Fibroblast of peridontal ligament (primary cell): ENCODE data around the gene IRF2BP2.
"Not testable (repeated sequence)": the region's sequence is repeated elsewhere in the genome, so short reads cannot be mapped to it uniquely, and the experiment has no call there.

ENCODE experiments used
- DNase-seq: peaks from one replicate; pipeline ENCODE4 v3.0.0-alpha.2; 2010; ENCODE audit errors: extremely low read depth

The IRF2BP2 gene

DNA sequence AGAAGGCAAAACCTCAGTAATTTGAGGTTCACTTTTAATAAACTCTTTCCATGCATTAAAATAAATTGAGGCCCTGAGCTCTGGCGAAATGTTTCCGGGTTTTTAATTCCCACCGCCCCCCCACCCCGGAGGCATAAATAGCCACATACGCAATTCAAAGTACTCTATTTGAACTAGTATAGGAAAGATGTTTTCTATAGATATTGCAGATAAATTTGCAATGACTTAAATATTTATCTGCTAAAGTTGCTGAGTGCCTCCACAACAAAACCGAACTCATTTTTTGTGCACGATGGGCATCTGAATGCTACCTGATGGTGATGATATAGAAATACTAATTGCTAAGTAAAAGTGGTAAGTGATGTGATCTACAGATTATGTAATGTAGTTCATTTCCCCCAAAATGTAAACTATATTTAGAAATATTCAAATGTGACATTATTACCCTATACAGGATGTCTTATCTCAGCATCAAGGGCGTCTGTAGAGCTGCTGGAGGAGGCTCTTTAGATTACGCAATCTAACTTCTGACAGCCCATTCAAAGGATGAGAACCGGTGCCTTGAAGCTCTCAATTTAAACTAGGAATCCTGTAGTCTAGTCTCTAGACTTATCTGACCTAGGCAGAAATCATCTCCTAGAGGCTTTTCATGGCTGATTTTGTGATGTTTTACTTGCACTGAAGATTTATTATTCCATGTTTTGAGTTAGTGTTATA lies 8.5 kb downstream of the IRF2BP2 start:
- peak; percentile 54 for DNase-seq

DNA sequence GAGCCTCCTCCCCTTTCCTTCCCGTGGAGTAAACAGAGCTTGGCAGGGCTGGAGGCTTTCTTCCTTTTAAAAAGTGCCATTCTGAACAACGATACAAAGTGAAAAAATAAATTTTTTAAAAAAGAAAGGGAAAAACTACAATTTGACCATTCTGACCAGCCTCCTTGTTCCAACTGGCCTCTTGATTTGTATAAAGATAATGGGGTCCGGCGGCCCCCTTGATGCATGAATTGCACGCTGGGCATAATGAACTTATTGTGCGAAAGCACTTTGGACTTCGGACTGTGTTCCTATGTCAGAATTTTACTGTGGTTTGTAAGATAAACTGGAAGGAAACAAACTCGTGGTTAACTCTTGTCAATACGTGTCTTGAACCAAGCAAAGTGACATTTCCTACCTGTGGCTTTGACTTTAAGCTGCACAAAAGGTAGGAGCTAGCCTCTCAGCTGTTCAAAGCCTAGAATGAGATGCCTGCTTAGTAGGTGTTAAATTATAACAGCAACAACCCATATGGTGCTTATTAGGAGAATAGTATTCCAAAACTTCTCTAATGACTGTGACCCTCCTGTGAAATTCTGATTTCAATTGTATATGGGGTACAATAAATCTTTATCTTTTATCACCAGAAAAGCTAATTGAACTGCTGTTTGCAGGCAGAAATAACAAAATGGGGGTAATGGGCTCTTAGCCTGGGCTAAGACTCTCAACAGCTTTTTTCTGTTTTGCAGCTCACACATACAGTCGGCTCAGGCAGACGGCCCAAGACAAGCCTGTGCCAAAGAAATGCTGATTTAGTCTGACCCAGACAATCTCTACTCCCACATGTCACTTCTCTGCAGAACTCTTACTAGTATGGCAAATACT lies 9.3 kb downstream of the IRF2BP2 start:
- peak; percentile 64 for DNase-seq

DNA sequence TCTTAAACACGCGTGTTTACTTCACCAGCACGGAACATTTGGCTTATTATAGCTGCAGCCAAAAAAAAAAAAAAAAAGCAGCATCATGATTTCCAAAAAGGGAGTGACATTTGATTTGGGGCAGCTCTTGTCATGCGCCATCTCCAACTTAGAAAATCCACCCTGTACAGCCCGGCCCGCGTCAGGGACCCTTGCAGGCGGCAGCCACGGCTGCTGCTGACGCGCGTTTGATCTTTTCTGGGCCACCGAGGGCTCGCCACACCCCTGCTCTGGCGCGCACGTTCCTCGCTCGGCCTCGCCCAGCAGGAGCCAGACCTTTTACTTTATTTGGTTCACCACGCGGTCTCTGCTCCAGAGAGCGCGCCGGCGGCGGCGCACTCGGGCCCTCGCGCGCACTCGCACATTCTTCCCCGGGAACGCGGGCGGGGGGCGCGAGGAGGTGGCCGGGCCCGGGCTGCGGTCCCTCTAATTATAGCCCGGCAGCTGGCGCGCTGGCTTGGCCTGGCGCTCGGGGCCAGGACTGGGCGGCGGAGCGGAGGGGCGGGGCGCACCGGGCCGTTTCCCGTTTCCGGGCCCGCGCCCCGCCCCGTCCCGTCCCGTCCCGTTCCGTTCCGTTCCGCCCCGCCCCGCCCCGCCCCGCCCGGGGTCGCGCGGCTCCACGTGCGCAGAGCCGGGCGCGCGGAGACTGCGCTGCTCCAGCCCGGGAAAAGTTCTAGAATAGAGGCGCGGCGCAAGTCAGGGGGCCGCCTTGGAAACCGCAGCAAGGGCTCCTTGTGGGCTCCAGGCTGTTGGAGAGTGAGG lies 10.2 kb downstream of the IRF2BP2 start:
- DNase-seq = peak; percentile 83

DNA sequence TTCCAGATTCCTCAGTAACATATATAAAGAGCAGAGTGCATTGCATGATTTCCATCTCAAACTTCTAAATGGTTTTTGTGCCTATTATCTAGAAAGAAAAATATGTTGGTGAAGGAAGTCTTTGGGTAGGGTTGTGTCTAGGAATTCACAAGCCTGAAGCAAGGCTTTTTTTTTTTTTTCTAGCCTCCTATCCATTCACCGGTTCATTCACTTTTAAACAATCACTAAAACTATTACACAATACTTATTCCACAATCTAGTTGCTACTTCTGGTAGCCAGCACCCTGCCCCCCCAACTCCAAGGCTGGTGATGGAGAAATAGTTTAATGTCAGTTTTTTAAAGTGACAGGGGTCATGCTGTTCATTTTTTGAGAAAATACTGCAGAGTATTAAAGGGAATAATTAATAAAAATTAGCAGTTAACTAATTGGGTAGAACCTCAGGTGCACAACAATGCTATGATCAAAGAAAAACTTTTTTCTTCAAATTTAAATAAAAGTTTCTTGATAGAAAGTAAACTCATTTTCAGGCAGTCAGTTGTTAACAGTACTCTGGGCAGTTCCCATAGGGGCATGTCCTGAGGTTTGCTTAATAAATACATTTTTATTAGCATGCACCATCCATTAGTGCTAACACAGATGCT lies 10.9 kb downstream of the IRF2BP2 start:
- DNase-seq = no peak

DNA sequence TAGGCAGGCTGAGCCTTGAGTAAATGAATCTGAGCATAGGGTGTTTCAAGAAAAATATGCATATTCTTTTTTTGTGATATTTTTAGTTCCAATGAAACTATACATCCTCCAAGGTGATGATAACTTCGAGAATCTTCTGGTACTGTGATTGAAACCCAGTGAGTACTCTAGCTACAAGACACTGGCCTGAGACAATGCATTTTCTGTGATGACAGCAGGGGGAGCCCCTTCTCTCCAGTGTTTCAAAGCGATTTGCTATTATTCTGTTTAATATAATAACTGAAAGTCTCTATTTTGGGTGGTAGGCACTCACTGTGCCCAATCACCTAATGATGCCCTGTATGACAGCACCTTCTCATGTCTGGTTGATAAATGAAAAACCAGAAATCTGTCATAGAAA lies 12.1 kb downstream of the IRF2BP2 start:
- DNase-seq = peak; percentile 71

DNA sequence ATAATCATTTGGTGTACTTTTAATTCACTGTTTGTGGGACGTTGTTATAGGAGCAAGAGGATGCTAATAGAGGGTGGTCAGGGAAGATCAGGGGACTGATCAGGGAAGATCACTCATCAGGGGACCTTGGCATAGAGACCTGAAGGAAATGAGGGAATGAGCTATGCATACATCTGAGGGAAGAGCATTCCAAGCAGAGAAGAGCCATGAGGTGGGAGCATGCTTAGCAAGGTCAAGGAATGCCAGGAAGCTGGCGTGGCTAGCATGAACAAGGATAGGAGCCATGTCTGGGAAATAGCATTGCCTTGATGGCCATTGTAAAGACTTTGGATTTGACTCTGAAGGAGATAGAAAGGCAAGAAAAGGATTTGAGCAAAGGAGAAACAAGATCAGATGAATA lies 14.1 kb downstream of the IRF2BP2 start:
- no peak for DNase-seq

DNA sequence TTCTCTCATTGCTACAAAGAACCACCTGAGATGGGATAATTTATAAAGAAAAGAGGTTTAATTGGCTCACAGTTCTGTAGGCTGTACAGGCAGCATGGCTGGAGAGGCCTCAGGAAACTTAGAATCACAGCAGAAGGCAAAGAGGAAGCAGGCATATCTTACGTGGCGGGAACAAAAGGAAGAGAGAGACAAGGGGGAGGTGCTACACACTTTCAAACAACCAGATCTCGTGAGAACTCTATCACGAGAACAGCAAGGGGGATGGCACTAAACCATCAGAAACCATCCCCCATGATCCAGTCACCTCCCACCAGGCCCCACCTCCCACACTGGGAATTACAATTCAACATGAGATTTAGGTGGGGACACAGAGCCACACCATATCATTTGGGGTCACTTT lies 15.4 kb downstream of the IRF2BP2 start:
- DNase-seq = not testable (repeated sequence)

DNA sequence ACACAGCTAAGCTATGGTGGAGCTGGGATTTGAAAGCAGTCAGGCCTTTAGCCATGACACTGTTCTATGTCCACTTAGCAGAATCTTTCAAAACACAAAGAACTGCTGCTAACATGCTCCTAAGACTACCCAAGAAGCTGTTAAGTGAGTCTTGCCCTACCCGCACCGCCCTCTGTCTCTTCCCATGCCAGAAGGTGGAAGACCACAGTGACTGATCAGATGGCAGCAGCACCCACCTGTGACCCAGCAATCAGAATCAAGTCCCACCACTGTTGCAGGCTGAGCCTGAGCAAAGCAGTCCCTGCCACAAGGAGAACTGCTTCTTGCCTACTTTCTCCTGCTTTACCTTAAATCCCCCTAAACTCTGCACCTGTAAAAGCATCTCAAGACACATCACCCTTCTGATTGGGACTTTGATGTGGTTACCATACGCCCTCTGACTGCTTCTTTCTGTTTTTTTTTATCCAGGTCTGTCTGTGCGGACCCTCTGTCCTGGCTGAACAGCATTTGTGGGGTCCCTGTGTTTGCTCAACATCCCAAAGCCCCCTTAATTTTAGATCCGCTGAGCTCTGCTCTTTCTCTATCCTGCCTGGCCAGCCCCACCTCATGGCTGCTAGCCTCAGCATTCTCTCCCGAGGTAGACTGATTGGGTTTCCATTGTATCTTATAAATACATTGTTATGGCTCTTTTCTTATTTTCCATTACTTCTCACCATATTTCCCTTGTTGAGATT lies 16.0 kb downstream of the IRF2BP2 start:
- no peak for DNase-seq

DNA sequence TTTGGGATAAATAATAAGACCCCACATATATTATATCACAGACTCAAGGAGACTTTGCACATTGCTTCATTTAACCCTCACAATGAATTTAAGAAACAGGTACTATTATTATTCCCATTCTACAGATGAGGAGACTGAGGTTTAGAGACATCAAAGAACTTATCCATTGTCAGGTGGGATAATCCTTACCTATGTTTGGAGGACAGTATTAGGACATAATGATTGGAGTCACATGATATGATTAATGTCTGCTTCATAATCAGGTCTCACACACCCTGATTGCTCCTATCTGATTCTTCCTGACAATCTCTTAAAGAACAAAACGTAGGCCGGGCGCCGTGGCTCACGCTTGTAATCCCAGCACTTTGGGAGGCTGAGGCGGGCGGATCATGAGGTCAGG lies 16.9 kb downstream of the IRF2BP2 start:
- no peak for DNase-seq

DNA sequence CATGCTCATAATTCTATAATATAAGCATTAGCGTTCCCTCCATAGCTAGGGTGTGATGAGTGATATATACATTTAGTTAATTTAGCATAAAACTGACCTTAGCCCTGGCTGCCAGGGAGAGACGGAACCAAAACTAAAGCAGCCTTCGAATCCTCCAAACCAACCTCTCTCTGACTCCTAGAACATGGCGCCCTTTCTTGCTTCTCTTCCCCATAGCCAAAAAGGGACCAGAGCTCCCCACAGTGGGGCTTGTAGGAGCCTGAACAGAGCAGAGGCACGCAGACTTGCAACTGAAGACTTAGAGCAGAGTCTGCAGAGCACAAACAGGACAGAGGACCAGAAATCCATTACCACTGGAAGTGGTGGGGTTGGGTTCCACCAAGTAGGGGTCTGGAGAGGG lies 17.7 kb downstream of the IRF2BP2 start:
- DNase-seq = no peak

DNA sequence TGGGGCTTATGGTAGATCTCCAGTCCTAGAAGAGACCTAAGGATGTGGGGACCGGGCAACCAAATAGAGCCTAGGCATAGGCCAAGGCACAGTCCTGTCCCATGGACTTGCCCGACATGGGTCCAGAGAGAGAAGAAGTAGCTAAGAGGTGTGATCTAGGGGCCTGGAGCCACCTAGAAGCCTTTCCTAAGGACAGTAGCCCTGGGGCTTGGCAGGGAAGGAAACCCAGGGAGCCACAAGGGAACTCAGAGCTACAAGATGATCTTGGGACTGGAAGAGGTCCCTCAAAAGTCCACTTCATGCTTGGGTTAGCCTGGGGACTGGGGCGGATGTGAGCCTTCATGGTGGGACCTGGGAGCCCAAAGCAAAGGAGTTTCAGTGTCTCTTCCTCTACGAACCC lies 18.8 kb downstream of the IRF2BP2 start:
- no peak for DNase-seq

DNA sequence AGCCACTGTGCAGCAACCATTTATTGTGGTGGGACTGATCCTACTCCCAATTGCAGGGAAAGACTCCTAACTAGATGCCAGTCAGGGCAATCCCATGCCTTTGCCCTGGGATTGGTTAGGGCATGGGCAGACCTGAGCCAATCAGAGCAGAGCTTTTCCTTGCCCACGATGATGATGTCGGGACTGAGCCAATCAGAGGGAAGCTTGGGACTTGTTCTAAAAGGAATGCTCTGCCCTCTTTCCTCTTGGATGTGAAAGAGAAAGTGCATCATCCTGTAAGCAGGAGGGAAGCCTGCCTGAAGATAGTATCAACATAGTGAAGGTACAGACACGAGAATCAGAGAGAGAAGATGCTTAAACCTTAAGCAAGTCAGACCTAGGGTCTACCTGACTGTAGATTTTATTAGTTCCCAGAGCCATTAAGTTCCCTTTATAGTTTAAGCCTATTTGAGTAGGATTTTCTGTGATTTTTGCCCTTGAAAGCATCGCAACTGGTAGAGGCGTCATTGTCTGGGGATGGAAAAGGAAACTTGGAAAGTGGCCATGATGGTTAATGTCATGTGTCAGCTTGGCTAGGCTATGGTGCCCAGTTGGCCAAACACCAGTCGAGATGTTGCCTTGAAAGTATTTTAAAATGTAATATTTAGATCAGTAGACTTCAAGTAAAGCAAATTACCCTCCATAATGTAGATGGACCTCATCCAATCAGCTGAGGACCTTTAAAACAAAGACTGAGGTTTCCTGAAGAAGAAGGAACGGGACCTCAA lies 19.9 kb downstream of the IRF2BP2 start:
- DNase-seq = peak; percentile 73

DNA sequence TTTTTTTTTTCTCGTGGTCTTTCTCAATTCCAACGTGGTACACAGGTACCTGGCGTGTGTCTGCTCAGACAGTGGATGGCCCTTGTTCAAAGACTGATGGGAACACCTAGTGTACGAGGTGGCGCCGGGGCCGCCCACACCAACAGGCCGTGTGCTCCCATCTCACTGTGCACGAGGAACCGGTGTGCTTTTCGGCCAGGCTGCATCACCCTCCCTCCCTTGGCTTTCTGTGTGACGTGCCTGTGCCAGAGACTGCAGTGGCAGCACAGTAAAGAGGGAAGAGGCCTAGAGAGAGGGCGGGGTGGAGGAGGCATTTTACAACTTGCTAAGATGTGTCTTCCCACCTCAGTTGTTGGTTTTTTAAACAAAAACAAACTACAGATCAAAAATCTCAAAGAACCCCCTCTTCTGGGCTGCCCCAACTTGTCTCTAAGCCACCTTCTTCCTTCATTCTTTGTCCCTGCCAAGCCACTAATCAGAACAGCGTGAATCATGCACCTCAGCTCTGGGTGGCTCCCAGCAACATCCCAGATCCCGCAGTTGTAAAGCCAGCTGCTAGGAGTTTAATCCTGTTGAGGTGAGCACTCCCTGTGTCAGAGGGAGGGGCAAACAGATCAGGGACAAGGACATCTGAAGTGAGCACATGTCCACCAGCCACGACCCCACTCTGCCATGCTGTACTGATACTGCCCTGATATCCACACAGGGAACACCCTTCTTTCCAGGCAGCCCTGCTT lies 20.7 kb downstream of the IRF2BP2 start:
- peak; percentile 40 for DNase-seq

DNA sequence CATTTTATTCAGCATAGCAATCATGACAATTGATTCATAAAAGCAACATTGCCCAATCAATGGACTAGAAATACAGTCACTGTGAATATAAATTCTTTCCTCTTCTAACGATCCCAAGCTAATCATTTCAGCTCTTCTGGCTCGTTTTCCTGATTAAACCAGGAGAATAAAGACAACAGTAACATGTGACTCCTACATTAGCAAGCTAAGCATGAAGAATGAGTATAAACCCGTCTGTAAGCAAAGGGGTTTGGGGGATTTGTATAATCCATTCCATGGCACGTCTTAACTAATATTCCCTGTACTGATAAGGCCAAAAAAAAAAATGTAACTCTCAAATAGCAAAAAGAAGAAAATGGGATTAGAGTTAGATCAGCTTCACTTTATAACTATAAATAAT lies 21.6 kb downstream of the IRF2BP2 start:
- no peak for DNase-seq

DNA sequence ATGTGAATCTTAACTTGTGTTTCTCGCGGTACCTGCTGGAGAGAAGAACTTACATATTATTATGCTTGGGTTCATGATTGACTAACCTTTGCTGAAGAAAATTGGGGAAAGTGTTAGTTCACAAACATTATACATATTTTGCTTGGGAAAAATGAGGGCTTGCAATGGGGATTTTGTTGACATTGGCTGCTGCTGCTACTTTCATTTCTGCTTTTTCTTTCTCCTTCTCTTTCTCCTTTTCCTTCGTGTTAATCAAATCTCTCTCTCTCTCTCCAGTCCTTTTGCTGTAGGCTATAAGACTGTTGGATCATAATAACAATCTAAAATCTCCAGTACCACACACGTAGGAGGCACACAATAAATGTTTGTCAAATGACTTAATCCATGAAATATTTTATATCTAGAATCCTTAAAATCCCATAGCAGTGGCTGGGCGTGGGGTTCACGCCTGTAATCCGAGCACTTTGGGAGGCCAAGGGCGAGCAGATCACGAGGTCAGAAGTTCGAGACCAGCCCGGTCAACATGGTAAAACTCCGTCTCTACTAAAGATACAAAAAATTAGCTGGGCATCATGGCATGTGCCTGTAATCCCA lies 23.0 kb downstream of the IRF2BP2 start:
- DNase-seq = peak; percentile 39

DNA sequence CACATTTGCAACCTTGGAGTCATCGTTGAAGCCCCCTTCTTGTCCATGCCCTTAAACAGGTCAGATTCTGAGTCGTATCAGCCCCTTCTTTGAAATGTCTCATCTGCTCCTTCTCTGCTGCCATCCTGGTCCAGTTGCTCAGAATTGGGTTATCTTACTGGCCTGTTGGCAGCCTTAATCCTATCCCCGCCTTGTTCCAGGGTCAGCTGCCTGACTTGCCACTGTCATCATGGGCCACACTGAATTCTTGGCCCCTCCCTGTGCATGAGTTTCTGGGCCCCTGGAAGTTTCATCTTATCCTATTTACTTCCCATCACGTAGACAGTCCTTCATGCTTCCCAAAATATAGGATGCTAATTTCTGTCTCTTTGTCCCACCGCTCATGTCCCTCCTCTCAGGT lies 23.7 kb downstream of the IRF2BP2 start:
- DNase-seq = no peak

DNA sequence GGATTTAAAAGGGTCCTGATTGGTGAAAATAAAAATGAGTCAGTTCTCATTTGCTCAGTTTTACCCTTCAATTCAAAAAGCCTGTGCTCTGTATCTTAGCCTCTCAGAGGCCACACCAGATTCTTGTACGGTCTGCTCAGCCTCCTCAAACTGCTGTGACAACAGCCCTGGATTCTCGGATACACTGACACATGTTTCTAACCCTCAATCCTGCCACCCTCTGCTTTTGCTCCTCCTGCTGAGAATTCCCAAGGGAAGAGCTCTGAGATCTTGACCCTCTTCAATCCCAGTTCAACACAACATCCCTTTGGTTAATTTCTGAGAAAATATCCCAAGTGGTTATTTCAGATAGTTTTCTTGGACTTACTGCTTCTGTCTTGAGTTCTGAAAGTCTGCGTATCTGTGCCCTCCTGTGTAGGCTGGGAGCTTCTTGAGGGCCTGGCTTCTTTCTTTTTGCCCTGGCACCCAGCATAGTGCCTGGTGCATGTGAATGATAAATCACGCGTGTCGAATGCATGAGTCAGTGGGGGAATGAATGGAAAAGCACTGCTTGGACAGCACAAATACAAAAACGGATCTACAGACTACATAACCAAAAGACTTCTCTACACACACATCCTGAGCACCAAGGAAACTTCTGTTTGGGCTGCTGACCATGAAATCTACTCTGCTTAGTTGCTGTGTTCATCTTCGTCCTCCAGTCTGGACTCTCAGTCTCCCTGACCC lies 24.5 kb downstream of the IRF2BP2 start:
- peak; percentile 74 for DNase-seq

DNA sequence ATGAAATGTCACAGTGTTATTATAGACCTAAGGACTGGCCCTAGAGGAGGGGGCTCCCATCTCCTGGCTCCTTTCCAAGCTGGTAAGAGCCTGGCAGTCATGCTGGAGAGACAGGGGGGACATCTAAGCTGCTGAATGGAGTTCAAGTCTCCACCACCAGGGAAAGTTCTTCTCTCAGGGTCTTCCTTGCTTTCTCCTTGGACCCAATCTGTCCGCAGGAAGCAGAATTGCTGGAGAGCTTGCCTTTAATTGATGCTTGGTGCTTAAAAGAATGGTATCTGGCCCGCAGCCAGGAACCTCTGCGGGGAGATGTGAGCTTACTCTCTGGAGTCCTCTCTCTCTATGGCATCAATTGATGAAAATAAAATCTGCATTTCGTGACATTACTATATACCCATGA lies 25.1 kb downstream of the IRF2BP2 start:
- peak; percentile 49 for DNase-seq

DNA sequence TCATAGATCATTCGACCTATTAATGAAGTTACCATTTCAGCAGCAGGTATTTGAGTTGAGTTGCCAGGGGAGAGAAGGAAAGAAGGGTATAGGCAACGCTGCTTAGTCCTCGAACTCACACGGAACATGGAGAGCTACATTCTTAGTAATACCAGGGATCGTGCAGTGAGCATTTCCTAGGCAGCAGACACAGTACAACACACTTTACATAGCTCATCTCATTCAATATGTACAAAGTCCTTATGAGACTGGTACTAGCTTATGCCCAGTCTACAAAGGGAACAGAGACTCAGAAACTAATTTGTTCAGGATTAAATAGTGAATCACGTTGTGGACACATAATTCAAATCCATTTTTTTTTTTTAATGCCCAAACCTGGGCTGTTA lies 25.6 kb downstream of the IRF2BP2 start:
- DNase-seq = no peak
